ENCODE data around the gene CACNA2D3. TPM values are rescaled to one million over a fixed set of nuclear protein-coding genes. Genes with fewer than 3 reads are reported as not detected.

The CACNA2D3 gene
- total RNA-seq, 1 donor from 2014 or later: 21.2 TPM

DNA sequence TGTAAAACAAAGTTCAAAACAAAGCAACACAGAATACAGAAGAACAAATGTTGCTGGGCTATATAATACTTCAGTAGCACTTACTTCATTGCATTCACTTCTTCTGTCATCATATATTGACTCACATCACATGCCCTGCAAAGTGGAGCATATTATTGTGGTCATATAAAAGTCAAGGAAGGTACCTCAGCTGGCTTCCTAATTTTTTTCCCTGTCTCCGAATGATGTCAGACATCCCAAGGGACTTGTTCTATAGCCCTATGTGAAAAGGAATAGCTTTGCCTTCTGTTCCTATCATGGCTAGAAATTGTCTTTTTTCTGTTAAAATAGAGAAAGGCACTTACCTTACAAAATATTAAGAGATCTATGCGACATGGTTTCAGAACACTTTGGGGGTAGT is 696.1 kb downstream of the CACNA2D3 start:
- no peaks in the 10 kb centered on the region for H3K9me3 ChIP-seq (replicated peaks)
- H3K4me1 ChIP-seq: peaks cover 9% of the 10 kb centered on the region
- H3K27me3 ChIP-seq (ENCODE audit: low read depth): no peaks in the 10 kb centered on the region
- intact Hi-C loops (cut with micrococcal nuclease): no loop called here
- no peak overlapping the region for H3K4me3 ChIP-seq
- no peaks in the 10 kb centered on the region for H3K36me3 ChIP-seq
- H3K27ac ChIP-seq (replicated peaks): no peak overlapping the region
- no peak for DNase-seq
- TF ChIP-seq, protein P1, sequence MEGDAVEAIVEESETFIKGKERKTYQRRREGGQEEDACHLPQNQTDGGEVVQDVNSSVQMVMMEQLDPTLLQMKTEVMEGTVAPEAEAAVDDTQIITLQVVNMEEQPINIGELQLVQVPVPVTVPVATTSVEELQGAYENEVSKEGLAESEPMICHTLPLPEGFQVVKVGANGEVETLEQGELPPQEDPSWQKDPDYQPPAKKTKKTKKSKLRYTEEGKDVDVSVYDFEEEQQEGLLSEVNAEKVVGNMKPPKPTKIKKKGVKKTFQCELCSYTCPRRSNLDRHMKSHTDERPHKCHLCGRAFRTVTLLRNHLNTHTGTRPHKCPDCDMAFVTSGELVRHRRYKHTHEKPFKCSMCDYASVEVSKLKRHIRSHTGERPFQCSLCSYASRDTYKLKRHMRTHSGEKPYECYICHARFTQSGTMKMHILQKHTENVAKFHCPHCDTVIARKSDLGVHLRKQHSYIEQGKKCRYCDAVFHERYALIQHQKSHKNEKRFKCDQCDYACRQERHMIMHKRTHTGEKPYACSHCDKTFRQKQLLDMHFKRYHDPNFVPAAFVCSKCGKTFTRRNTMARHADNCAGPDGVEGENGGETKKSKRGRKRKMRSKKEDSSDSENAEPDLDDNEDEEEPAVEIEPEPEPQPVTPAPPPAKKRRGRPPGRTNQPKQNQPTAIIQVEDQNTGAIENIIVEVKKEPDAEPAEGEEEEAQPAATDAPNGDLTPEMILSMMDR (IDR thresholded peaks at IDR 0.05; ENCODE audit: borderline replicate concordance): no peak

DNA sequence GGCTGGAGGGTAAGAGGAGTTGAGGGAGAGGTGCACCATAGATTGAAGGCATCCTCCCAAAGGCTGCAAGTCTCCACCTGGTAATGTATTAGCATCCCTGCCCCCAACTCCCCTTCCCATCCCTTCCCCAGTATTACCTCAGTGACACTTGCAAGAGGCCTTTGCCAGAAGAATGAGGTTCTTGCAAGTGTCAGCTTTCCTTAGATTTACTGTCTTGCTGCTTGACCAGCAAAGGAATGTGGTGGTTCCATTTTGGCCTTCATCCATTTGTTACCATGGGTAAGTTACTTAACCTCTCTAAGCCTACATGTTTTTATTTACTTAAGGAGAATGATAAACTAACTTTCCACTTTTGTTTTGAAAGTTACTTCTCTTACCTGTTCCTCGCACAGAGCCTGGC is 696.6 kb downstream of the CACNA2D3 start:
- intact Hi-C loops (cut with micrococcal nuclease): no loop called here
- Histone ChIP-seq H3K36me3 (no peaks in the 10 kb centered on the region), H3K27ac (replicated peaks) (no peak overlapping the region), H3K4me1 (peaks cover 9% of the 10 kb centered on the region), H3K4me3 (no peak overlapping the region), H3K9me3 (replicated peaks) (no peaks in the 10 kb centered on the region), H3K27me3 (ENCODE audit: low read depth) (no peaks in the 10 kb centered on the region)
- TF ChIP-seq, protein P1 (IDR thresholded peaks at IDR 0.05; ENCODE audit: borderline replicate concordance): no peak
- no peak for DNase-seq

DNA sequence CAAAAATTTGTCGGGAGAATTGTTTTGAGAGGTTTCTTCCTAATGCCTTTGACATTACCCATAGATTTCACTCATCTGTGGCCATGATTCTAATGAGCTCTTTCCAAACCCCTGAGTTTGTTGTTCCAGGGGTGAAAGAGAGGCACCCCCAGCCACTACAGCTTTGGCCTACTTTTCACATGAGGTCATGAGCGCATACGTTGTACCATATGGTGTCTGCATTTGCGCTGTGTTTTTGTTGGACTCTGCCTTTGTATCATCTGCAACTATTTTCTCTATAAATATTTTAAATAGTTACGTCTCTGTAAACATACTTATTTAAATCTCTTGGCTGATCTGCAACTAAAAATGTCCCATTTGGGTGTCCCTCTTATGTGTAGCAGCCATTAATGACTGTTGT is 697.6 kb downstream of the CACNA2D3 start:
- no peak for DNase-seq
- TF ChIP-seq, protein P1 (IDR thresholded peaks at IDR 0.05; ENCODE audit: borderline replicate concordance): no peak
- Histone ChIP-seq H3K36me3 (no peaks in the 10 kb centered on the region), H3K4me3 (no peak overlapping the region), H3K27ac (replicated peaks) (no peak overlapping the region), H3K27me3 (ENCODE audit: low read depth) (no peaks in the 10 kb centered on the region), H3K4me1 (peaks cover 9% of the 10 kb centered on the region), H3K9me3 (replicated peaks) (no peaks in the 10 kb centered on the region)
- intact Hi-C loops (cut with micrococcal nuclease): no loop called here

DNA sequence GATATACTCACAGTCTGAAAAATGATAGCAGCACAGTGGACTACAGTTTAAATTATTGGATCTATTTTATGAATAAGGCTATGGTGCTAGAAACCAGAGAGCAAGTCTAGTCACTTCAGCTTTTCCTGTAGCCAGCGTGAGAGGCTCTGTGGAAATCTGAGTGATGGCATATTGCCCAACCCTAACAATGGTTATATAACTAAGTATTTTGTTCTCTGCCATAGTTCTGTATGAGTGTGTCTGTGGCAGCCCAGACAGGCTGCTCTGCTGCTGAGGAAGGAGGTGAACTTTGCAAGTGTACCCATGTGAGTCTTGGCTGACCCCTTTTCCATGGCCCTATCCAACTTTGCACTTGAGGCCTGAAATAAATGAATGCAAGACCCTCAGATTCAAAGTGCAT is 699.9 kb downstream of the CACNA2D3 start:
- Histone ChIP-seq H3K36me3 (no peaks in the 10 kb centered on the region), H3K4me1 (peaks cover 9% of the 10 kb centered on the region), H3K27ac (replicated peaks) (no peak overlapping the region), H3K4me3 (no peak overlapping the region), H3K9me3 (replicated peaks) (no peaks in the 10 kb centered on the region), H3K27me3 (ENCODE audit: low read depth) (no peaks in the 10 kb centered on the region)
- no peak for DNase-seq
- intact Hi-C loops (cut with micrococcal nuclease): no loop called here
- TF ChIP-seq, protein P1 (IDR thresholded peaks at IDR 0.05; ENCODE audit: borderline replicate concordance): no peak

DNA sequence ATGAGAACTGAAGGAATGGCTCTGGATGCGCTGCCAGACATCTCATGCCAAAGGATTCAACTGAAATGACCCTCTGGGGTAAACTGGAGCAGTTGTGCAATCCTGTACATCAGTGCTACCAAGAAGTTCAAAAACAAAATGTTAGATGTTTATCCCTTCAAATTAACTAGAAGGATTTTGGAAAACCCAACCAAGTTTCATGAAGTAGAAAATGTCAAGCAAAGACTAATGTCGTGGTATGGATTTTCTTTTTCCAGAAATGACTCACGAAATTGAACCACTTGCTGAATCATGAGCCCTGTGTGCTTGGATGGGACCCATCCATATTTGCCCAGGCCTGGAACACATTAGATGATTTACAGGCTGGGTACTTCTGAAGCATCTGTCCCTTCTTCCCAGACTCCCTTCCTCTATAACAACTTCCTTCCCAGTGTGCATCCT is 703.9 kb downstream of the CACNA2D3 start:
- DNase-seq: no peak
- Histone ChIP-seq H3K4me1 (peaks cover 9% of the 10 kb centered on the region), H3K4me3 (no peak overlapping the region), H3K36me3 (no peaks in the 10 kb centered on the region), H3K9me3 (replicated peaks) (peaks cover 14% of the 10 kb centered on the region), H3K27me3 (ENCODE audit: low read depth) (no peaks in the 10 kb centered on the region), H3K27ac (replicated peaks) (no peak overlapping the region)
- TF ChIP-seq, protein P1 (IDR thresholded peaks at IDR 0.05; ENCODE audit: borderline replicate concordance): no peak
- intact Hi-C loops (cut with micrococcal nuclease): no loop called here
